HG02981 (cell line): ENCODE measurements around the gene ALLC.
"Not testable (repeated sequence)": the region's sequence is repeated elsewhere in the genome, so short reads cannot be mapped to it uniquely, and the experiment has no call there.

Source experiments
- ATAC-seq: cut with Tn5 transposase; IDR thresholded peaks from one replicate; pipeline ENCODE4 v1.9.1; 2021; ENCODE audit warnings: mild to moderate bottlenecking, moderate library complexity; ENCODE audit not compliant: unreplicated experiment

Gene ALLC

GRCh38 chr2:3654011-3654410 is 4.0 kb upstream of the ALLC start:
- ATAC-seq, result no peak

- no peak for ATAC-seq
Observed at GRCh38 chr2:3654531-3655225, 3.3 kb upstream of the ALLC start.

- no peak for ATAC-seq
Observed at GRCh38 chr2:3655871-3656761, 1.9 kb upstream of the ALLC start.

GRCh38 chr2:3656762-3657721 is 958 bp upstream of the ALLC start:
- ATAC-seq, result no peak

- ATAC-seq, result no peak
Observed at GRCh38 chr2:3659447-3660432, 1.7 kb downstream of the ALLC start.

- ATAC-seq, result not testable (repeated sequence)
Observed at GRCh38 chr2:3660640-3661039, 2.6 kb downstream of the ALLC start.

GRCh38 chr2:3661149-3661660 is 3.2 kb downstream of the ALLC start:
- no peak for ATAC-seq

- ATAC-seq, result no peak
Observed at GRCh38 chr2:3662239-3662638, 4.2 kb downstream of the ALLC start.

GRCh38 chr2:3664118-3664517 is 6.1 kb downstream of the ALLC start:
- no peak for ATAC-seq

GRCh38 chr2:3664925-3665324 is 6.9 kb downstream of the ALLC start:
- ATAC-seq, result no peak

GRCh38 chr2:3665886-3666612 is 8.0 kb downstream of the ALLC start:
- no peak for ATAC-seq

GRCh38 chr2:3666613-3666975 is 8.6 kb downstream of the ALLC start:
- ATAC-seq, result no peak

- ATAC-seq, result no peak
Observed at GRCh38 chr2:3667151-3667631, 9.2 kb downstream of the ALLC start.

- no peak for ATAC-seq
Observed at GRCh38 chr2:3669656-3670055, 11.7 kb downstream of the ALLC start.

GRCh38 chr2:3670376-3670775 is 12.4 kb downstream of the ALLC start:
- ATAC-seq, result no peak

- no peak for ATAC-seq
Observed at GRCh38 chr2:3670941-3671340, 12.9 kb downstream of the ALLC start.

GRCh38 chr2:3672861-3673678 is 15.1 kb downstream of the ALLC start:
- ATAC-seq, result no peak
